ENCODE results near the gene MAP3K3.

DNA sequence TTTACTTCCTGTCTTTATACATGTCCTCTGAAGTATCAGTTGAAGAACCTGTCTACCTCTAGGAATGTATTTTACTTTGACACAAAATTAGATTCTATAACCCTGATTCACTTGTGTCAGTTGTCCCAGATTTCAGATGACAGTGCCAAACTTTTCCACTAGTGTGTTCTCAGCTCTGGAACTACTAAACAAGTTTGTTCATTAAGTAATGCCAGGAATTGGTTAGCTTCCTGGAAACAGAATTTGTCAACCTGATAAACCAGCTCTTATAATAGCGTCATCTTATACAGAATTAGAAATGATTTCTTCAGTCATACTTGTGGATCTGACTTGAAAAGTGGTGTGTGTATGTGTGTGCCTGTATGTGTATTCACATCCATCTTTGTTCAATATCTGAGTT, 7.4 kb downstream of the MAP3K3 start:
- TF ChIP-seq, protein P1, sequence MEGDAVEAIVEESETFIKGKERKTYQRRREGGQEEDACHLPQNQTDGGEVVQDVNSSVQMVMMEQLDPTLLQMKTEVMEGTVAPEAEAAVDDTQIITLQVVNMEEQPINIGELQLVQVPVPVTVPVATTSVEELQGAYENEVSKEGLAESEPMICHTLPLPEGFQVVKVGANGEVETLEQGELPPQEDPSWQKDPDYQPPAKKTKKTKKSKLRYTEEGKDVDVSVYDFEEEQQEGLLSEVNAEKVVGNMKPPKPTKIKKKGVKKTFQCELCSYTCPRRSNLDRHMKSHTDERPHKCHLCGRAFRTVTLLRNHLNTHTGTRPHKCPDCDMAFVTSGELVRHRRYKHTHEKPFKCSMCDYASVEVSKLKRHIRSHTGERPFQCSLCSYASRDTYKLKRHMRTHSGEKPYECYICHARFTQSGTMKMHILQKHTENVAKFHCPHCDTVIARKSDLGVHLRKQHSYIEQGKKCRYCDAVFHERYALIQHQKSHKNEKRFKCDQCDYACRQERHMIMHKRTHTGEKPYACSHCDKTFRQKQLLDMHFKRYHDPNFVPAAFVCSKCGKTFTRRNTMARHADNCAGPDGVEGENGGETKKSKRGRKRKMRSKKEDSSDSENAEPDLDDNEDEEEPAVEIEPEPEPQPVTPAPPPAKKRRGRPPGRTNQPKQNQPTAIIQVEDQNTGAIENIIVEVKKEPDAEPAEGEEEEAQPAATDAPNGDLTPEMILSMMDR (IDR thresholded peaks at IDR 0.05; ENCODE audit: borderline replicate concordance, extremely low read depth, low read length, poor library complexity, severe bottlenecking): no peak
- TF ChIP-seq EZH2 (IDR thresholded peaks at IDR 0.05; ENCODE audit: borderline replicate concordance, low read depth, low read length, severe bottlenecking): no peak

All from DND-41 (cell line).